GM19043 (cell line): ENCODE measurements around the gene TOP2A.
"Not testable (repeated sequence)": the region's sequence is repeated elsewhere in the genome, so short reads cannot be mapped to it uniquely, and the experiment has no call there.

ENCODE experiments used
- ATAC-seq: cut with Tn5 transposase; IDR thresholded peaks from one replicate; pipeline ENCODE4 v1.9.1; 2021; ENCODE audit warnings: low read depth; ENCODE audit not compliant: unreplicated experiment

The TOP2A gene

GRCh38 chr17:40431231-40431602 lies 13.5 kb upstream of the TOP2A start:
- no peak for ATAC-seq

- ATAC-seq = no peak
Measured at GRCh38 chr17:40430272-40431230, 12.9 kb upstream of the TOP2A start.

GRCh38 chr17:40427002-40427491 lies 9.4 kb upstream of the TOP2A start:
- ATAC-seq = no peak

- ATAC-seq = no peak
Measured at GRCh38 chr17:40425741-40426140, 8.0 kb upstream of the TOP2A start.

- no peak for ATAC-seq
Measured at GRCh38 chr17:40422990-40423633, 5.4 kb upstream of the TOP2A start.

GRCh38 chr17:40419559-40420331 lies 2.0 kb upstream of the TOP2A start:
- ATAC-seq = no peak

- ATAC-seq = no peak
Measured at GRCh38 chr17:40418428-40418706, 671 bp upstream of the TOP2A start.

GRCh38 chr17:40417258-40417608 lies 463 bp downstream of the TOP2A start:
- ATAC-seq = no peak

GRCh38 chr17:40416671-40417070 lies 1.0 kb downstream of the TOP2A start:
- ATAC-seq = no peak

- ATAC-seq = no peak
Measured at GRCh38 chr17:40415390-40415789, 2.3 kb downstream of the TOP2A start.

- ATAC-seq = not testable (repeated sequence)
Measured at GRCh38 chr17:40414312-40414711, 3.4 kb downstream of the TOP2A start.

- ATAC-seq = no peak
Measured at GRCh38 chr17:40412880-40413279, 4.8 kb downstream of the TOP2A start.

GRCh38 chr17:40411821-40412220 lies 5.9 kb downstream of the TOP2A start:
- no peak for ATAC-seq

GRCh38 chr17:40410082-40410481 lies 7.6 kb downstream of the TOP2A start:
- no peak for ATAC-seq

GRCh38 chr17:40409540-40409939 lies 8.2 kb downstream of the TOP2A start:
- ATAC-seq = not testable (repeated sequence)

- ATAC-seq = no peak
Measured at GRCh38 chr17:40407460-40407859, 10.2 kb downstream of the TOP2A start.

GRCh38 chr17:40404003-40404402 lies 13.7 kb downstream of the TOP2A start:
- no peak for ATAC-seq

- no peak for ATAC-seq
Measured at GRCh38 chr17:40402668-40403067, 15.0 kb downstream of the TOP2A start.

GRCh38 chr17:40399185-40399584 lies 18.5 kb downstream of the TOP2A start:
- no peak for ATAC-seq

GRCh38 chr17:40386555-40386954 lies 31.1 kb downstream of the TOP2A start:
- ATAC-seq = not testable (repeated sequence)

- no peak for ATAC-seq
Measured at GRCh38 chr17:40382251-40382650, 35.4 kb downstream of the TOP2A start.
